HFFc6 (cell line): ENCODE measurements around the gene GRIA4. TPM values are rescaled to one million over a fixed set of nuclear protein-coding genes. Genes with fewer than 3 reads are reported as not detected.

Source experiments
- DNase-seq: peaks from one replicate; pipeline ENCODE4 v3.0.0-alpha.2; 2018
- H3K27ac Mint-ChIP-seq: 2 replicates; pipeline ENCODE4 v1.8.0; 2020; ENCODE audit warnings: mild to moderate bottlenecking, mixed read lengths
- H3K27me3 Mint-ChIP-seq: 2 replicates; pipeline ENCODE4 v1.8.0; 2021; ENCODE audit warnings: mild to moderate bottlenecking, moderate library complexity, mixed read lengths; ENCODE audit not compliant: insufficient read depth
- H3K36me3 Mint-ChIP-seq: 2 replicates; pipeline ENCODE4 v1.8.0; 2021; ENCODE audit warnings: low read depth, mixed read lengths
- H3K4me1 Mint-ChIP-seq: 2 replicates; pipeline ENCODE4 v1.8.0; 2020; ENCODE audit warnings: low read depth, mixed read lengths
- H3K4me3 Mint-ChIP-seq: 2 replicates; pipeline ENCODE4 v1.8.0; 2020; ENCODE audit warnings: mild to moderate bottlenecking, moderate library complexity, mixed read lengths
- H3K9me3 Mint-ChIP-seq: 2 replicates; pipeline ENCODE4 v1.8.0; 2020; ENCODE audit warnings: mild to moderate bottlenecking, mixed read lengths
- total RNA-seq, 6 experiments: library from RNA; stranded (reverse); fragmentation: NEBNext Ultra II Directional; extraction: Animal tissue kit (Norgen Biotek cat#: 25700); gene quantifications; 2 replicates in 1 of 6; 3 replicates in 5 of 6; pipeline ENCODE4 v1.2.3, GENCODE V29; 2021
- TF ChIP-seq, protein P1 (sequence below): fragments of 200-600 bp; sonication (generic); IDR thresholded peaks from 2 replicates; pipeline ENCODE4 v1.5.0; 2021; ENCODE audit warnings: antibody characterized with exemption, mild to moderate bottlenecking

Gene GRIA4
- total RNA-seq, 6 experiments from 2014 or later, result not detected

DNA sequence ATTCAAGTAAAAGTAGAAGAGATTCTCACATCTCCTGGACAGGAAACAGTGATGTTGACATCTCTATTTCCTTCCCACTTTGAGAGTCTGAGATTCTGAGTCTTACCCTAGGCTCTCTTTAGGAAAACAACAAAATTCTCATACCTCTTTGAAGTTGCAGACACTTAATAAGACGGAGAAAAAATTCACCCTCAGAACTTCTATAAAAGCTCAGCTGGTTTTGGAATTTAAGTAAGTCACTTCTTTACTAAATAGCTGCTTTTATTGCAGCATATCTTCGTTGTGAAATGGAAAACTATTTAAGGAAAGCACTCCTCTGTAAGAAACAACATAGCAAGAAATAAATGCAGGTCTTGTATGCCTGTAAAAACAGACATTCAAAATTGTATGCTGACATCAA, 333.0 kb downstream of the GRIA4 start:
- H3K27ac Mint-ChIP-seq, result no peak overlapping the region
- peaks cover 11% of the 10 kb centered on the region for H3K9me3 Mint-ChIP-seq
- no peak for DNase-seq

DNA sequence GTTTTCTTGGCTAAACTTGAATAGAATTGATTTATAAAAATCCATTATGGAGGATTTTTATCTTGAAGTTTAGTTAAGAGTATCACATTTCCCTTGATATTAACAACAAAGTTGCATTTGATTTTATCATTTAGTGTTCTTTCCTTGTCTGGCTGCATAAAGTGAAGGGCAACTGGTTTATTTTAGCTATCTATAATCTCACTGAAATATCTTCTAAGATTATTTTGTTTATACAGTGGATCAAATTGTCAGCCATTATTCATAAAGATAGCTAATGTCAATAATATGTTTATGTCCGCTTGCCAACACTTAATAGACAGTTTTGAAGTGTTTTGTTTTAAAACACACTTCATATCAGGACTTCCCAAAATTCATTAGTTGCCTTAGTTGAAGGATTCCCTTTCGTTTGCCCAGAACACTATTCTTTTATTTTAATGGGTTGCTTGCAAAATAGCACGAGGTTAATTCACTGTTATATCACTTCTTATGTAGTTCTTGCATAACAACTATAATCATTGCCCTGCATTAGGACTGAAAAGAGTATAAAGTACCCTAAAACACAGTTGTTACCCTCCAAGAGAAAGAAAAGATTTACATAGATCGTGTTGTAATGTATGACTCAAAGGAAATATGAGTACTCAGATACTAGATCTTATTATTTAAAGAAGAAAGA, 339.2 kb downstream of the GRIA4 start:
- Mint-ChIP-seq H3K36me3 (no peaks in the 10 kb centered on the region), H3K9me3 (peaks cover 19% of the 10 kb centered on the region), H3K27ac (no peak overlapping the region), H3K27me3 (no peaks in the 10 kb centered on the region), H3K4me3 (no peak overlapping the region), H3K4me1 (no peaks in the 10 kb centered on the region)
- TF ChIP-seq, protein P1, sequence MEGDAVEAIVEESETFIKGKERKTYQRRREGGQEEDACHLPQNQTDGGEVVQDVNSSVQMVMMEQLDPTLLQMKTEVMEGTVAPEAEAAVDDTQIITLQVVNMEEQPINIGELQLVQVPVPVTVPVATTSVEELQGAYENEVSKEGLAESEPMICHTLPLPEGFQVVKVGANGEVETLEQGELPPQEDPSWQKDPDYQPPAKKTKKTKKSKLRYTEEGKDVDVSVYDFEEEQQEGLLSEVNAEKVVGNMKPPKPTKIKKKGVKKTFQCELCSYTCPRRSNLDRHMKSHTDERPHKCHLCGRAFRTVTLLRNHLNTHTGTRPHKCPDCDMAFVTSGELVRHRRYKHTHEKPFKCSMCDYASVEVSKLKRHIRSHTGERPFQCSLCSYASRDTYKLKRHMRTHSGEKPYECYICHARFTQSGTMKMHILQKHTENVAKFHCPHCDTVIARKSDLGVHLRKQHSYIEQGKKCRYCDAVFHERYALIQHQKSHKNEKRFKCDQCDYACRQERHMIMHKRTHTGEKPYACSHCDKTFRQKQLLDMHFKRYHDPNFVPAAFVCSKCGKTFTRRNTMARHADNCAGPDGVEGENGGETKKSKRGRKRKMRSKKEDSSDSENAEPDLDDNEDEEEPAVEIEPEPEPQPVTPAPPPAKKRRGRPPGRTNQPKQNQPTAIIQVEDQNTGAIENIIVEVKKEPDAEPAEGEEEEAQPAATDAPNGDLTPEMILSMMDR, result no peak
- no peak for DNase-seq

More for the DNA sequence above, 333.0 kb downstream of the GRIA4 start:
- Mint-ChIP-seq H3K27me3 (no peaks in the 10 kb centered on the region), H3K4me3 (no peak overlapping the region), H3K4me1 (no peaks in the 10 kb centered on the region), H3K36me3 (no peaks in the 10 kb centered on the region)
- TF ChIP-seq, protein P1, result no peak

DNA sequence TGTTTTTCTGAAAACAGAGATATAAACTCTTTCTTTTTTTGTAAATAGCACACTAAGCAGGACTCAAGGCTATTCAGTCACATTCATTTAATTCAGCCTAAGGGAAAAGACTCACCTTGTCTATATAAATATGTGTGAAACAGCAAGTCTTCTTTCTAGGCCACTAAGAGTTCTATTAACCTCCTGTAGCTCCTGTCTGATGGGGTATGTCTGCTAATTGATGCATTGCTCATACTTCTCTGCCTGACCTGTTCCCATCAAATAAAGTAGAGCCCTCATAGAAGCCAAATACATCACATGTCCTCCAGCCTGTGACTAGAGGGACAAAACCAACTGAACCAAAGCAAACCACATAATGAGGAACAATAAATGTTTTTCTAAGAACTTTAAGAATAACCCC, 344.0 kb downstream of the GRIA4 start:
- Mint-ChIP-seq H3K9me3 (peaks cover 9% of the 10 kb centered on the region; the same call in 1 of the 2 replicates), H3K4me1 (no peaks in the 10 kb centered on the region), H3K27me3 (no peaks in the 10 kb centered on the region), H3K4me3 (no peak overlapping the region), H3K27ac (no peak overlapping the region), H3K36me3 (no peaks in the 10 kb centered on the region)
- TF ChIP-seq, protein P1, result no peak
- no peak for DNase-seq

DNA sequence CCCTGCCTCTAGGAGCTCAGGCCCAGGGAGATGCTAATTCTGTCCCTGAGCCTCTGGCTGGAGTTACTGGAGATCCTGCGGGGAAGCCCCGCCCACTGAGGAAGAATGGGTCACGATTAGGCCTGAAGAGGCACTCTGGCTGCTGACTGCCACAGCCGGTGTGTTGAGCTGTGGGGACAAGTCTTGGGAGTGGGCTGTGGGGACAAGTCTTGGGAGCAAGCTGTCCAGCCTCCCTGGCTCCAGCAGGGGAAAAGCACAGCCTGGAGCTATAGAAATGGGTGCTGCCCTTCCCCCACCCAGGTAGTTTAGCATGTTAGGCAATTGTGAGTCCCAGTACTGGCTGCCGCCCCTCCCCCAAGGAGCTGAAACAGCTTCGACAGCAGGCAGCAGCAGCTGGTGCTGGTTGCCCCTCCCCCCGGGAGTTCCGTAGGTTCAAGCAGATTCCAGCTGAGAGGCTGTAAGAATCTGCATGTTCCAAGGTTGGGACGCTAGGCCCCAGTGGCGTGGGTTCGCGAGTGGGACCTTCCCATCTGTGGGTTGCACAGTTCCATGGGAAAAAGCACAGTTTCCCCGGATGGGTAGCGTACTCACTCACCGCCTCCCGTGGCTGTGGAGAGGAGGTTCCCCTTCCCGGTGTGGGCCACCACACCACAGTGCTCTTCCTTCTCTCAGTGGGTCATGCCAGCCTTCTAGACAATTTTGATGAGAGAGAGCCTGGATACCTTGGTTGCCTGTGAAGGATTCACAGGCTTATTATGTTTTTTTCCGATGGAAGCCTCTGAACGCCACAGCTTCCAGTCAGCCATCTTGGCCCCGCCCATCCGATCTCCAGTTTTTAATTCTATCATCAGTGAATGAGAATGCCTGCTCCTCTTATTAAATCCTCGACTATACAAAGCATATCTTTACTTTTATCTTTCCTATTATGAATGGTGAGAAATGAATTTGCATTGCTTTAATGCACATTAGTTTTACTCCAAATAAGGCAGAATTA, 350.7 kb downstream of the GRIA4 start:
- Mint-ChIP-seq H3K4me3 (no peak overlapping the region), H3K27ac (no peak overlapping the region), H3K4me1 (no peaks in the 10 kb centered on the region), H3K9me3 (peaks cover 15% of the 10 kb centered on the region), H3K36me3 (no peaks in the 10 kb centered on the region), H3K27me3 (peaks cover 3% of the 10 kb centered on the region; the same call in 1 of the 2 replicates)
- TF ChIP-seq, protein P1, result no peak
- DNase-seq, result no peak

DNA sequence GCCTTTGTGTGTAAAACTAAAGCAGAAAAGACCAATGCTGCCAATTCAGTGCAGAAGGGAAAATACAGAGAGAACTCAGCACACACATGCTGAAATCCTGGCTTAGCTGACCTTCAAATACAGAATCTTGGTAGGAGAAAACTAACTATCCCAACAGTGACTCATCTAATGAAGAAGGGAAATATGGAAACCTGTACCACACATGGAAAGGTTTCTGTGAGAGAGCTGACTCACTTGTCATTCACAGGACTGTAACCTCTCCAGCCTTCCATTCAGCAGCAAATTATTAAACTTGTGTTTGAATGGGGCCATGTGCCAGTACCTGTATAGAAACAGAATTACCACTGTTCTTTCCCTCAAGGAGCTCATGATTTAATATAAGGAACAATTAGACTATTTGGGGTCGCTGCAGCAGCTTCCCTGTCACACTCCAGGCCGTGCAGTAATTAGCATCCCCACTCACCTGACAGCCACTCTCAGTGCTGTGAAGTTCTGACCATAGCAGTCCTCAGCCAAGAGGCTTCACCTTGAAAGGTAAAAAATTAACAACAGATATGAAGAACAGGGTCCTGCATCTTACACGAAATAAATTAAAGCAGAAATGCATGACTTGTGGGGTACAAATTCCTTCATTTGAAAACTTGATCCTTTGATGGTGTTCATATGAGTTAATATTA, 358.3 kb downstream of the GRIA4 start:
- H3K27me3 Mint-ChIP-seq, result no peaks in the 10 kb centered on the region
- H3K36me3 Mint-ChIP-seq, result no peaks in the 10 kb centered on the region
- no peak overlapping the region for H3K4me3 Mint-ChIP-seq
- no peak overlapping the region for H3K27ac Mint-ChIP-seq
- no peaks in the 10 kb centered on the region for H3K4me1 Mint-ChIP-seq
- no peaks in the 10 kb centered on the region for H3K9me3 Mint-ChIP-seq
- DNase-seq, result no peak
- TF ChIP-seq, protein P1, result no peak
